HG02678 (cell line): ENCODE data around the gene ZC3H18.
"Not testable (repeated sequence)": the region's sequence is repeated elsewhere in the genome, so short reads cannot be mapped to it uniquely, and the experiment has no call there.

Experiments used
- ATAC-seq: cut with Tn5 transposase; IDR thresholded peaks from one replicate; pipeline ENCODE4 v1.9.1; 2021; ENCODE audit warnings: mild to moderate bottlenecking, moderate library complexity; ENCODE audit not compliant: unreplicated experiment

ZC3H18 gene

GRCh38 chr16:88600539-88600896, 30.3 kb downstream of the ZC3H18 start:
- ATAC-seq, result no peak

GRCh38 chr16:88601313-88602036, 31.3 kb downstream of the ZC3H18 start:
- ATAC-seq, result no peak

GRCh38 chr16:88602091-88602490, 31.9 kb downstream of the ZC3H18 start:
- no peak for ATAC-seq

GRCh38 chr16:88605186-88606147, 35.3 kb downstream of the ZC3H18 start:
- no peak for ATAC-seq

- no peak for ATAC-seq
Measured at GRCh38 chr16:88606148-88606757, 36.0 kb downstream of the ZC3H18 start.

- ATAC-seq, result no peak
Measured at GRCh38 chr16:88608076-88608475, 37.9 kb downstream of the ZC3H18 start.

GRCh38 chr16:88609426-88609825, 39.2 kb downstream of the ZC3H18 start:
- ATAC-seq, result not testable (repeated sequence)

- no peak for ATAC-seq
Measured at GRCh38 chr16:88610080-88610479, 39.9 kb downstream of the ZC3H18 start.

GRCh38 chr16:88610909-88611812, 41.0 kb downstream of the ZC3H18 start:
- ATAC-seq, result no peak

GRCh38 chr16:88613293-88613692, 43.1 kb downstream of the ZC3H18 start:
- ATAC-seq, result no peak

- ATAC-seq, result no peak
Measured at GRCh38 chr16:88613911-88614817, 44.0 kb downstream of the ZC3H18 start.

GRCh38 chr16:88614818-88615580, 44.8 kb downstream of the ZC3H18 start:
- no peak for ATAC-seq

GRCh38 chr16:88616320-88616719, 46.1 kb downstream of the ZC3H18 start:
- ATAC-seq, result no peak

- ATAC-seq, result no peak
Measured at GRCh38 chr16:88616736-88617135, 46.5 kb downstream of the ZC3H18 start.

- no peak for ATAC-seq
Measured at GRCh38 chr16:88617268-88618031, 47.2 kb downstream of the ZC3H18 start.

GRCh38 chr16:88618182-88618955, 48.2 kb downstream of the ZC3H18 start:
- ATAC-seq, result no peak

GRCh38 chr16:88618956-88619667, 48.9 kb downstream of the ZC3H18 start:
- ATAC-seq, result no peak
